Caco-2 (cell line): ENCODE results near the gene MED19. TPM values are rescaled to one million over a fixed set of nuclear protein-coding genes. Genes with fewer than 3 reads are reported as not detected.
"Not testable (repeated sequence)": the region's sequence is repeated elsewhere in the genome, so short reads cannot be mapped to it uniquely, and the experiment has no call there.

Experiments used
- BruUV-seq: library from RNA; stranded (reverse); fragments of 400-500 nt; replicated peaks from 2 replicates; lab custom pipeline; 2021; lab: Mats Ljungman, UMichigan
- CTCF ChIA-PET: fragments of 300-600 bp; sonication (Branson Sonifier 250); formaldehyde crosslinking; loops from one replicate; lab custom pipeline; 2022; ENCODE audit warnings: antibody characterized with exemption; lab: Charles Lee
- POLR2A ChIA-PET: fragments of 300-600 bp; sonication (Branson Sonifier 250); formaldehyde crosslinking; loops from one replicate; lab custom pipeline; 2022; ENCODE audit warnings: antibody characterized with exemption; lab: Charles Lee
- DNase-seq, 2 experiments: peaks; one replicate each; pipeline versions ENCODE4 v3.0.0 to v3.0.0-alpha.2; 2020 to 2022
- H3K27me3 ChIP-seq: replicated peaks from 2 replicates; pipeline ENCODE4 v1.6.0; 2011; ENCODE audit warnings: low read length; ENCODE audit not compliant: control insufficient read depth, insufficient read depth
- H3K36me3 ChIP-seq: 2 replicates; pipeline ENCODE4 v1.5.1; 2011; ENCODE audit warnings: low read length; ENCODE audit not compliant: control insufficient read depth, insufficient read depth
- H3K4me1 ChIP-seq: fragments of 250-450 bp; sonication (Bioruptor Pico); 2 replicates; pipeline ENCODE4 v1.5.1; 2020; ENCODE audit warnings: mild to moderate bottlenecking
- H3K4me3 ChIP-seq: 2 replicates; pipeline ENCODE4 v1.5.1; 2011; ENCODE audit warnings: low read depth, mild to moderate bottlenecking, control low read depth, low read length
- H3K9me3 ChIP-seq: fragments of 250-450 bp; sonication (Bioruptor Pico); 2 replicates; pipeline ENCODE4 v1.5.1; 2020; ENCODE audit warnings: mild to moderate bottlenecking, moderate library complexity
- H3K27ac Mint-ChIP-seq: one replicate; pipeline ENCODE4 v1.8.0; 2022; ENCODE audit warnings: mixed read lengths; ENCODE audit not compliant: unreplicated experiment
- H3K27me3 Mint-ChIP-seq: one replicate; pipeline ENCODE4 v1.8.0; 2022; ENCODE audit warnings: mixed read lengths; ENCODE audit not compliant: insufficient read depth, unreplicated experiment
- H3K36me3 Mint-ChIP-seq: one replicate; pipeline ENCODE4 v1.8.0; 2022; ENCODE audit warnings: mild to moderate bottlenecking, mixed read lengths; ENCODE audit not compliant: insufficient read depth, unreplicated experiment
- H3K4me1 Mint-ChIP-seq: one replicate; pipeline ENCODE4 v1.8.0; 2022; ENCODE audit warnings: low read depth, mixed read lengths; ENCODE audit not compliant: unreplicated experiment
- H3K4me3 Mint-ChIP-seq: one replicate; pipeline ENCODE4 v1.8.0; 2022; ENCODE audit warnings: mild to moderate bottlenecking, moderate library complexity, mixed read lengths; ENCODE audit not compliant: unreplicated experiment
- H3K9me3 Mint-ChIP-seq: one replicate; pipeline ENCODE4 v1.8.0; 2022; ENCODE audit warnings: mixed read lengths; ENCODE audit not compliant: unreplicated experiment
- CTCF ChIP-seq, 2 experiments: fragments of 200-600 bp in 1 of 2; IDR thresholded peaks; 1 replicate in 1 of 2; 2 replicates in 1 of 2; pipeline versions ENCODE4 v1.5.1 to v1.8.0; 2011 to 2022; ENCODE audit warnings: antibody characterized with exemption in 1 of 2, control low read depth in 1 of 2, inconsistent platforms in 1 of 2, low read depth in 1 of 2, low read length in 1 of 2, mild to moderate bottlenecking in 1 of 2, moderate library complexity in 1 of 2; ENCODE audit not compliant: insufficient read depth in 1 of 2, severe bottlenecking in 1 of 2, unreplicated experiment in 1 of 2
- intact Hi-C: fragments of 100-400 bp; cut with micrococcal nuclease; formaldehyde crosslinking; loops from one replicate; pipeline ENCODE4 v1.10.0; 2022; ENCODE audit not compliant: unreplicated experiment
- total RNA-seq: library from RNA; stranded (reverse); gene quantifications from 2 replicates; pipeline ENCODE4 v1.2.3, GENCODE V29; 2022

The MED19 gene
- total RNA-seq, 1 experiment from 2014 or later, result 29.7 TPM

GRCh38 chr11:57699813-57700212 lies 12.2 kb downstream of the MED19 start:
- ChIA-PET POLR2A (no interaction called here), CTCF (no interaction called here)
- DNase-seq, result no peak
- Histone ChIP-seq H3K4me3 (no peak overlapping the region), H3K4me1 (no peaks in the 10 kb centered on the region), H3K36me3 (peaks cover 3% of the 10 kb centered on the region), H3K27me3 (no peaks in the 10 kb centered on the region), H3K9me3 (no peaks in the 10 kb centered on the region)
- Mint-ChIP-seq H3K36me3 (peaks cover 97% of the 10 kb centered on the region), H3K27me3 (no peaks in the 10 kb centered on the region), H3K27ac (no peak overlapping the region), H3K4me1 (no peaks in the 10 kb centered on the region), H3K4me3 (no peak overlapping the region), H3K9me3 (no peaks in the 10 kb centered on the region)
- no TSS peak for BruUV-seq
- TF ChIP-seq CTCF (IDR thresholded peaks at IDR 0.05; ENCODE audit: insufficient read depth in 1 of 2, low read depth in 1 of 2, low read length in 1 of 2, severe bottlenecking in 1 of 2, unreplicated experiment in 1 of 2), result no peak
- intact Hi-C loops, result no loop called here

- no peaks in the 10 kb centered on the region for H3K9me3 ChIP-seq
- Mint-ChIP-seq H3K4me1 (no peaks in the 10 kb centered on the region), H3K27ac (no peak overlapping the region), H3K36me3 (peaks cover 95% of the 10 kb centered on the region), H3K9me3 (no peaks in the 10 kb centered on the region), H3K27me3 (no peaks in the 10 kb centered on the region), H3K4me3 (no peak overlapping the region)
- H3K27me3 ChIP-seq, result no peaks in the 10 kb centered on the region
- no peaks in the 10 kb centered on the region for H3K4me1 ChIP-seq
- BruUV-seq, result no TSS peak
- TF ChIP-seq CTCF (IDR thresholded peaks at IDR 0.05; ENCODE audit: insufficient read depth in 1 of 2, low read depth in 1 of 2, low read length in 1 of 2, severe bottlenecking in 1 of 2, unreplicated experiment in 1 of 2), result no peak
- CTCF ChIA-PET, result no interaction called here
- no peak for DNase-seq
- intact Hi-C loops, result no loop called here
- H3K36me3 ChIP-seq, result peaks cover 3% of the 10 kb centered on the region
- POLR2A ChIA-PET, result no interaction called here
- no peak overlapping the region for H3K4me3 ChIP-seq
Measured at GRCh38 chr11:57698843-57699365, 13.1 kb downstream of the MED19 start.

GRCh38 chr11:57690474-57690873 lies 21.5 kb downstream of the MED19 start:
- CTCF ChIA-PET, H3K4me1 Mint-ChIP-seq, POLR2A ChIA-PET, H3K27ac Mint-ChIP-seq, H3K4me3 Mint-ChIP-seq, H3K9me3 ChIP-seq, intact Hi-C loops, H3K36me3 ChIP-seq, BruUV-seq, H3K4me1 ChIP-seq, H3K27me3 Mint-ChIP-seq, DNase-seq, H3K9me3 Mint-ChIP-seq, H3K4me3 ChIP-seq, H3K27me3 ChIP-seq: not testable (repeated sequence)
- H3K36me3 Mint-ChIP-seq, result peaks cover 77% of the 10 kb centered on the region

- no TSS peak for BruUV-seq
- no peak overlapping the region for H3K27ac Mint-ChIP-seq
- DNase-seq, result no peak
- ChIA-PET CTCF (no interaction called here), POLR2A (no interaction called here)
- no peaks in the 10 kb centered on the region for H3K27me3 Mint-ChIP-seq
- TF ChIP-seq CTCF (IDR thresholded peaks at IDR 0.05; ENCODE audit: insufficient read depth in 1 of 2, low read depth in 1 of 2, low read length in 1 of 2, severe bottlenecking in 1 of 2, unreplicated experiment in 1 of 2), result no peak
- no peaks in the 10 kb centered on the region for H3K9me3 Mint-ChIP-seq
- H3K4me3 Mint-ChIP-seq, result no peak overlapping the region
- Histone ChIP-seq H3K36me3 (peaks cover 2% of the 10 kb centered on the region), H3K9me3 (no peaks in the 10 kb centered on the region), H3K4me3 (no peak overlapping the region), H3K27me3 (no peaks in the 10 kb centered on the region), H3K4me1 (peaks cover 6% of the 10 kb centered on the region; the same call in 1 of the 2 replicates)
- H3K4me1 Mint-ChIP-seq, result no peaks in the 10 kb centered on the region
- peaks cover 71% of the 10 kb centered on the region for H3K36me3 Mint-ChIP-seq
- intact Hi-C loops, result no loop called here
Measured at GRCh38 chr11:57681168-57681567, 30.8 kb downstream of the MED19 start.
